Measurements from ENCODE around the gene GBGT1. TPM values are rescaled to one million over a fixed set of nuclear protein-coding genes. Genes with fewer than 3 reads are reported as not detected.

The GBGT1 gene
- total and polyA plus RNA-seq, 2 donors (not counting 3 experiments of a cell fraction or from before 2014, with no cell fraction given), result 35.6 to 56.3 TPM

- no peak for TF ChIP-seq EZH2 (IDR thresholded peaks at IDR 0.05; ENCODE audit: borderline replicate concordance, low read depth, low read length, severe bottlenecking)
- TF ChIP-seq MAX (IDR thresholded peaks at IDR 0.05; ENCODE audit: insufficient read depth, insufficient read length), result no peak
- TF ChIP-seq GATA2 (IDR thresholded peaks at IDR 0.05; ENCODE audit: insufficient read depth, insufficient read length, low read depth, low read length), result no peak
- TF ChIP-seq POLR2A (IDR thresholded peaks at IDR 0.05; ENCODE audit: low read depth, low read length), result no peak
- no peak for TF ChIP-seq JUN (IDR thresholded peaks at IDR 0.05; ENCODE audit: borderline replicate concordance, insufficient read depth, insufficient read length, low read depth)
- no peak for TF ChIP-seq MYC (IDR thresholded peaks at IDR 0.05; ENCODE audit: low read depth, low read length)
- TF ChIP-seq POLR2AphosphoS5 (IDR thresholded peaks at IDR 0.05; ENCODE audit: insufficient read depth, low read depth, low read length), result no peak
- Histone ChIP-seq H3K79me2 (ENCODE audit: control insufficient read depth, insufficient read depth, low read length) (no peaks in the 10 kb centered on the region), H3K4me2 (ENCODE audit: insufficient read depth, low read length) (no peak overlapping the region), H3K9me3 (replicated peaks; ENCODE audit: control insufficient read depth, insufficient read depth, low read length) (no peaks in the 10 kb centered on the region), H4K20me1 (replicated peaks; ENCODE audit: control insufficient read depth, extremely low read depth, insufficient read depth, low read length) (no peaks in the 10 kb centered on the region), H3K9me1 (replicated peaks; ENCODE audit: control insufficient read depth, extremely low read depth, insufficient read depth, low read length) (no peaks in the 10 kb centered on the region), H3K36me3 (ENCODE audit: control insufficient read depth in 2 of 2, extremely low read depth in 1 of 2, insufficient read depth in 2 of 2, low read length in 2 of 2) (no peaks in the 10 kb centered on the region), H3K27me3 (ENCODE audit: control insufficient read depth in 2 of 2, insufficient read depth in 2 of 2, low read length in 2 of 2) (no peaks in the 10 kb centered on the region), H2AFZ (ENCODE audit: low read depth, low read length) (no peak overlapping the region), H3K4me1 (ENCODE audit: control insufficient read depth, extremely low read depth, insufficient read depth, low read length) (peaks cover 37% of the 10 kb centered on the region), H3K9ac (replicated peaks; ENCODE audit: extremely low read depth, insufficient read depth, low read length) (no peak overlapping the region), H3K4me3 (replicated peaks in 1 of 3; ENCODE audit: insufficient read depth in 1 of 3, low read depth in 1 of 3, low read length in 3 of 3) (no peak overlapping the region), H3K27ac (ENCODE audit: insufficient read depth, low read depth, low read length) (no peak overlapping the region)
- ChIA-PET POLR2A (no interaction called here), CTCF (interaction anchor here (1.0 to 1.4 kb wide), 3 partner anchors 11 to 26 kb away, joined by 3 to 11 read pairs (median 5); no protein-coding TSS in a partner anchor)
- no TSS peak for BruUV-seq (replicated peaks)
- dilution Hi-C loops (cut with MboI; ENCODE audit: extremely low pct_ligation_motif_present, low sequenced_read_pairs) (no loop called here), intact Hi-C loops (cut with micrococcal nuclease) (no loop called here)
- no peak for DNase-seq (ENCODE audit: low read depth, low spot score)
- FAIRE-seq, result no peak
Observed at GRCh38 chr9:133122935-133123611, 40.6 kb downstream of the GBGT1 start.

GRCh38 chr9:133122605-133122934, 41.1 kb downstream of the GBGT1 start:
- H3K4me3 ChIP-seq (replicated peaks in 1 of 3; ENCODE audit: insufficient read depth in 1 of 3, low read depth in 1 of 3, low read length in 3 of 3), result no peak overlapping the region
- FAIRE-seq (no peak), DNase-seq (ENCODE audit: low read depth, low spot score) (no peak)
- H3K4me2 ChIP-seq (ENCODE audit: insufficient read depth, low read length), result no peak overlapping the region
- H3K79me2 ChIP-seq (ENCODE audit: control insufficient read depth, insufficient read depth, low read length), result no peaks in the 10 kb centered on the region
- peaks cover 37% of the 10 kb centered on the region for H3K4me1 ChIP-seq (ENCODE audit: control insufficient read depth, extremely low read depth, insufficient read depth, low read length)
- no peaks in the 10 kb centered on the region for H3K9me1 ChIP-seq (replicated peaks; ENCODE audit: control insufficient read depth, extremely low read depth, insufficient read depth, low read length)
- CTCF ChIA-PET, result interaction anchor here (1.0 to 1.4 kb wide), 3 partner anchors 11 to 26 kb away, joined by 3 to 11 read pairs (median 5); no protein-coding TSS in a partner anchor
- POLR2A ChIA-PET, result no interaction called here
- no peaks in the 10 kb centered on the region for H4K20me1 ChIP-seq (replicated peaks; ENCODE audit: control insufficient read depth, extremely low read depth, insufficient read depth, low read length)
- H3K9ac ChIP-seq (replicated peaks; ENCODE audit: extremely low read depth, insufficient read depth, low read length), result no peak overlapping the region
- no TSS peak for BruUV-seq (replicated peaks)
- intact Hi-C loops (cut with micrococcal nuclease) (no loop called here), dilution Hi-C loops (cut with MboI; ENCODE audit: extremely low pct_ligation_motif_present, low sequenced_read_pairs) (no loop called here)
- H3K9me3 ChIP-seq (replicated peaks; ENCODE audit: control insufficient read depth, insufficient read depth, low read length), result no peaks in the 10 kb centered on the region
- no peak overlapping the region for H3K27ac ChIP-seq (ENCODE audit: insufficient read depth, low read depth, low read length)
- H3K36me3 ChIP-seq (ENCODE audit: control insufficient read depth in 2 of 2, extremely low read depth in 1 of 2, insufficient read depth in 2 of 2, low read length in 2 of 2), result no peaks in the 10 kb centered on the region
- TF ChIP-seq CTCF (IDR thresholded peaks at IDR 0.05; ENCODE audit: extremely low read depth in 1 of 2, insufficient read depth in 1 of 2, low read depth in 1 of 2, low read length in 2 of 2) (no peak), FOS (IDR thresholded peaks at IDR 0.05; ENCODE audit: borderline replicate concordance, insufficient read depth, low read length) (no peak), GATA2 (IDR thresholded peaks at IDR 0.05; ENCODE audit: insufficient read depth, insufficient read length, low read depth, low read length) (no peak), POLR2AphosphoS5 (IDR thresholded peaks at IDR 0.05; ENCODE audit: insufficient read depth, low read depth, low read length) (no peak), MAX (IDR thresholded peaks at IDR 0.05; ENCODE audit: insufficient read depth, insufficient read length) (no peak), MYC (IDR thresholded peaks at IDR 0.05; ENCODE audit: low read depth, low read length) (no peak), EZH2 (IDR thresholded peaks at IDR 0.05; ENCODE audit: borderline replicate concordance, low read depth, low read length, severe bottlenecking) (no peak), JUN (IDR thresholded peaks at IDR 0.05; ENCODE audit: borderline replicate concordance, insufficient read depth, insufficient read length, low read depth) (no peak), POLR2A (IDR thresholded peaks at IDR 0.05; ENCODE audit: low read depth, low read length) (no peak)
- no peaks in the 10 kb centered on the region for H3K27me3 ChIP-seq (ENCODE audit: control insufficient read depth in 2 of 2, insufficient read depth in 2 of 2, low read length in 2 of 2)
- H2AFZ ChIP-seq (ENCODE audit: low read depth, low read length), result no peak overlapping the region

Measured in endothelial cell of umbilical vein (primary cell).